ENCODE data around the gene TGM2. TPM values are rescaled to one million over a fixed set of nuclear protein-coding genes. Genes with fewer than 3 reads are reported as not detected.

TGM2 gene
- total and polyA plus RNA-seq, 4 donors = 12.9 to 63.3 (median 19.6) TPM

GRCh38 chr20:38147751-38148150, 17.3 kb downstream of the TGM2 start:
- H3K27ac ChIP-seq (ENCODE audit: low read depth, low read length) = no peak overlapping the region
- no peaks in the 10 kb centered on the region for H3K9me3 ChIP-seq (ENCODE audit: control insufficient read depth, insufficient read depth, low read length)
- peaks cover 37% of the 10 kb centered on the region for H3K4me1 ChIP-seq (ENCODE audit: control insufficient read depth, insufficient read depth, low read length)
- H3K4me3 ChIP-seq (ENCODE audit: low read depth, low read length) = no peak overlapping the region
- 73% methylated on average over 5 of the region's 14 CpGs for WGBS (ENCODE audit: insufficient coverage)
- no peaks in the 10 kb centered on the region for H3K36me3 ChIP-seq (ENCODE audit: control insufficient read depth, insufficient read depth, low read length)
- no peak for DNase-seq (ENCODE audit: low read depth in 4 of 6, low spot score in 6 of 6)
- H3K27me3 ChIP-seq (ENCODE audit: control insufficient read depth, insufficient read depth, low read length) = no peaks in the 10 kb centered on the region

GRCh38 chr20:38147163-38147562, 17.9 kb downstream of the TGM2 start:
- 87% methylated on average over 6 of the region's 9 CpGs for WGBS (ENCODE audit: insufficient coverage)
- DNase-seq (ENCODE audit: low read depth in 4 of 6, low spot score in 6 of 6) = no peak
- no peak overlapping the region for H3K27ac ChIP-seq (ENCODE audit: low read depth, low read length)

GRCh38 chr20:38146628-38147027, 18.4 kb downstream of the TGM2 start:
- WGBS (ENCODE audit: insufficient coverage) = 89% methylated on average over 20 of the region's 20 CpGs
- H3K4me1 ChIP-seq (ENCODE audit: control insufficient read depth, insufficient read depth, low read length) = peaks cover 31% of the 10 kb centered on the region
- no peaks in the 10 kb centered on the region for H3K27me3 ChIP-seq (ENCODE audit: control insufficient read depth, insufficient read depth, low read length)
- no peaks in the 10 kb centered on the region for H3K36me3 ChIP-seq (ENCODE audit: control insufficient read depth, insufficient read depth, low read length)
- no peak for DNase-seq (ENCODE audit: low read depth in 4 of 6, low spot score in 6 of 6)
- H3K4me3 ChIP-seq (ENCODE audit: low read depth, low read length) = no peak overlapping the region
- no peak overlapping the region for H3K27ac ChIP-seq (ENCODE audit: low read depth, low read length)
- no peaks in the 10 kb centered on the region for H3K9me3 ChIP-seq (ENCODE audit: control insufficient read depth, insufficient read depth, low read length)

More at GRCh38 chr20:38147163-38147562, 17.9 kb downstream of the TGM2 start:
- Histone ChIP-seq H3K9me3 (ENCODE audit: control insufficient read depth, insufficient read depth, low read length) (no peaks in the 10 kb centered on the region), H3K4me1 (ENCODE audit: control insufficient read depth, insufficient read depth, low read length) (peaks cover 33% of the 10 kb centered on the region), H3K36me3 (ENCODE audit: control insufficient read depth, insufficient read depth, low read length) (no peaks in the 10 kb centered on the region), H3K4me3 (ENCODE audit: low read depth, low read length) (no peak overlapping the region), H3K27me3 (ENCODE audit: control insufficient read depth, insufficient read depth, low read length) (no peaks in the 10 kb centered on the region)

- no peaks in the 10 kb centered on the region for H3K36me3 ChIP-seq (ENCODE audit: control insufficient read depth, insufficient read depth, low read length)
- no peaks in the 10 kb centered on the region for H3K9me3 ChIP-seq (ENCODE audit: control insufficient read depth, insufficient read depth, low read length)
- DNase-seq (ENCODE audit: low read depth in 4 of 6, low spot score in 6 of 6) = no peak
- 90% methylated on average over 3 of the region's 4 CpGs for WGBS (ENCODE audit: insufficient coverage)
- H3K27ac ChIP-seq (ENCODE audit: low read depth, low read length) = no peak overlapping the region
- peaks cover 30% of the 10 kb centered on the region for H3K4me1 ChIP-seq (ENCODE audit: control insufficient read depth, insufficient read depth, low read length)
- no peak overlapping the region for H3K4me3 ChIP-seq (ENCODE audit: low read depth, low read length)
- no peaks in the 10 kb centered on the region for H3K27me3 ChIP-seq (ENCODE audit: control insufficient read depth, insufficient read depth, low read length)
Observed at GRCh38 chr20:38146156-38146555, 18.9 kb downstream of the TGM2 start.

- H3K27me3 ChIP-seq (ENCODE audit: control insufficient read depth, insufficient read depth, low read length) = no peaks in the 10 kb centered on the region
- no peak overlapping the region for H3K4me3 ChIP-seq (ENCODE audit: low read depth, low read length)
- H3K36me3 ChIP-seq (ENCODE audit: control insufficient read depth, insufficient read depth, low read length) = no peaks in the 10 kb centered on the region
- WGBS (ENCODE audit: insufficient coverage) = 100% methylated on average over 1 of the region's 4 CpGs
- H3K4me1 ChIP-seq (ENCODE audit: control insufficient read depth, insufficient read depth, low read length) = peaks cover 32% of the 10 kb centered on the region
- H3K9me3 ChIP-seq (ENCODE audit: control insufficient read depth, insufficient read depth, low read length) = no peaks in the 10 kb centered on the region
- H3K27ac ChIP-seq (ENCODE audit: low read depth, low read length) = no peak overlapping the region
- DNase-seq (ENCODE audit: low read depth in 4 of 6, low spot score in 6 of 6) = no peak
Observed at GRCh38 chr20:38145729-38146075, 19.4 kb downstream of the TGM2 start.

GRCh38 chr20:38144974-38145728, 19.9 kb downstream of the TGM2 start:
- 90% methylated on average over 6 of the region's 9 CpGs for WGBS (ENCODE audit: insufficient coverage)
- H3K36me3 ChIP-seq (ENCODE audit: control insufficient read depth, insufficient read depth, low read length) = no peaks in the 10 kb centered on the region
- H3K4me3 ChIP-seq (ENCODE audit: low read depth, low read length) = no peak overlapping the region
- no peaks in the 10 kb centered on the region for H3K27me3 ChIP-seq (ENCODE audit: control insufficient read depth, insufficient read depth, low read length)
- no peak overlapping the region for H3K27ac ChIP-seq (ENCODE audit: low read depth, low read length)
- no peaks in the 10 kb centered on the region for H3K9me3 ChIP-seq (ENCODE audit: control insufficient read depth, insufficient read depth, low read length)
- H3K4me1 ChIP-seq (ENCODE audit: control insufficient read depth, insufficient read depth, low read length) = peaks cover 32% of the 10 kb centered on the region
- DNase-seq (ENCODE audit: low read depth in 4 of 6, low spot score in 6 of 6) = no peak

- DNase-seq (ENCODE audit: low read depth in 4 of 6, low spot score in 6 of 6) = no peak
- no peaks in the 10 kb centered on the region for H3K36me3 ChIP-seq (ENCODE audit: control insufficient read depth, insufficient read depth, low read length)
- peaks cover 33% of the 10 kb centered on the region for H3K4me1 ChIP-seq (ENCODE audit: control insufficient read depth, insufficient read depth, low read length)
- no peaks in the 10 kb centered on the region for H3K9me3 ChIP-seq (ENCODE audit: control insufficient read depth, insufficient read depth, low read length)
- H3K4me3 ChIP-seq (ENCODE audit: low read depth, low read length) = no peak overlapping the region
- 75% methylated on average over 5 of the region's 5 CpGs for WGBS (ENCODE audit: insufficient coverage)
- no peak overlapping the region for H3K27ac ChIP-seq (ENCODE audit: low read depth, low read length)
- no peaks in the 10 kb centered on the region for H3K27me3 ChIP-seq (ENCODE audit: control insufficient read depth, insufficient read depth, low read length)
Observed at GRCh38 chr20:38144598-38144973, 20.5 kb downstream of the TGM2 start.

GRCh38 chr20:38143646-38144554, 21.2 kb downstream of the TGM2 start:
- Histone ChIP-seq H3K27me3 (ENCODE audit: control insufficient read depth, insufficient read depth, low read length) (no peaks in the 10 kb centered on the region), H3K36me3 (ENCODE audit: control insufficient read depth, insufficient read depth, low read length) (no peaks in the 10 kb centered on the region), H3K4me1 (ENCODE audit: control insufficient read depth, insufficient read depth, low read length) (peaks cover 36% of the 10 kb centered on the region), H3K27ac (ENCODE audit: low read depth, low read length) (peak overlapping the region; percentile 7), H3K4me3 (ENCODE audit: low read depth, low read length) (no peak overlapping the region), H3K9me3 (ENCODE audit: control insufficient read depth, insufficient read depth, low read length) (no peaks in the 10 kb centered on the region)
- DNase-seq (ENCODE audit: low read depth in 4 of 6, low spot score in 6 of 6) = no peak
- WGBS (ENCODE audit: insufficient coverage) = 70% methylated on average over 14 of the region's 16 CpGs

- Histone ChIP-seq H3K4me1 (ENCODE audit: control insufficient read depth, insufficient read depth, low read length) (peaks cover 36% of the 10 kb centered on the region), H3K9me3 (ENCODE audit: control insufficient read depth, insufficient read depth, low read length) (no peaks in the 10 kb centered on the region), H3K36me3 (ENCODE audit: control insufficient read depth, insufficient read depth, low read length) (no peaks in the 10 kb centered on the region), H3K4me3 (ENCODE audit: low read depth, low read length) (no peak overlapping the region), H3K27ac (ENCODE audit: low read depth, low read length) (no peak overlapping the region), H3K27me3 (ENCODE audit: control insufficient read depth, insufficient read depth, low read length) (no peaks in the 10 kb centered on the region)
- no peak for DNase-seq (ENCODE audit: low read depth in 4 of 6, low spot score in 6 of 6)
- WGBS (ENCODE audit: insufficient coverage) = 65% methylated on average over 5 of the region's 10 CpGs
Observed at GRCh38 chr20:38143238-38143645, 21.8 kb downstream of the TGM2 start.
